NCI-H2107 (cell line): ENCODE measurements around the gene CEBPG.

Experiments used
- DNase-seq: peaks from one replicate; lab custom pipeline; 2025; lab: John Stamatoyannopoulos, UW

Gene CEBPG

DNA sequence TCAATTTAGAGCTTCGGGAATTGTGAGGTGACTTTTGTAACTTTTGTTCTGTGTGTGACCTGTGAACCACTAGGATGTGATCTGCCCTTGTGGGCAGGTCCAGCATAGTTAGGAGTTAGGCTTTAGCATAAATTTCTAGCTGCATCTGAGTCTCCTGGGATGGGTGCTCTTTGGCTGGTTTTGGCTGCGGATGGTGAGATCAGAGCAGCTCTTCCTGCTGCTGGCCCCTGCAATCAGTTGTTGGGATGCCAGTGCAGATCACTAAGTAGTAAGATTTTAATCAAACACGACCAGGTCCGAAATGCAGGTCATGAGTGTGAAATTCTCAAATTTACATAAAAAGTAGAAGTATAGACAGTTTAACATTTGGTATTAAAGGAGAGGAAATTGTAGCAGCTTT is 8.5 kb downstream of the CEBPG start:
- no peak for DNase-seq

DNA sequence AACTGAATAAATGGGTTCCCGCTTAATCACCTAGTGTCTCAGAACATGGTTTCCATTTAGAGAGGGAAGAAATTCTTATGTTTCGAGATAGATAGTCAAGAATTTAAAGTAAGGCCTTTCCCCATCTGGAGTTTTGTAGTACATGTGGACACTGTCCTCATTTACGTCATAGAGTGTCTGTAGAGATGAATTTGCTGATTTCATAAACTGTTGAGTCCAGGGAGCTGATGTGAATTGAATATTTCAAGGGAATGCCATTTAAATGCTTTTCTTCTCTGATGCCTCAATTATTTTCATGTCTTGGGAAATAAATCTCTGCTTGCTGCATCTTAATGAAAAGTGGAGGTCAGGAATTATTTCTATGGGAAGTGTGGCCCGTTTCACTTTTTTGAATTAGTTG is 9.5 kb downstream of the CEBPG start:
- no peak for DNase-seq

- no peak for DNase-seq
Observed at GRCh38 chr19:33383720-33384292, 10.3 kb downstream of the CEBPG start.

- no peak for DNase-seq
Observed at GRCh38 chr19:33384983-33385382, 11.5 kb downstream of the CEBPG start.

DNA sequence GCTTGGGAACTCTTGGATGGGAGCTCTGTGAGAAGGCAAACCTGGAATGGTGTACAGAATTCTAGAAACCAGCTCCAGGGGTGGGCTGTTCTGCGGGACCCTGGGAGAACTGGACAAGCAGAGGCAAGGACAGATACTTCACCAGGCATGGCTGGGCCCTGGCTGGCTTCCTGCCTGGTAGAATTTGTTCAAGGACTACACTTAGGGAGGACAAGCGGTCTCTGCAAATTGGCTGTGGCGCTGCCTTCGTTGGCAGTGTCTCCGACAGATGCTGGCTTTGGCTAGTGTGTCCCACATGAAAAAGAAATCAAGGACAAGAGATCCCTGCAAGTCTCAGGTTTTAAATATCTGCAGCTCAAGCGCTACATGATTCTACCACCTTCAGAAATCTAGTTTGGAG is 12.4 kb downstream of the CEBPG start:
- no peak for DNase-seq

DNA sequence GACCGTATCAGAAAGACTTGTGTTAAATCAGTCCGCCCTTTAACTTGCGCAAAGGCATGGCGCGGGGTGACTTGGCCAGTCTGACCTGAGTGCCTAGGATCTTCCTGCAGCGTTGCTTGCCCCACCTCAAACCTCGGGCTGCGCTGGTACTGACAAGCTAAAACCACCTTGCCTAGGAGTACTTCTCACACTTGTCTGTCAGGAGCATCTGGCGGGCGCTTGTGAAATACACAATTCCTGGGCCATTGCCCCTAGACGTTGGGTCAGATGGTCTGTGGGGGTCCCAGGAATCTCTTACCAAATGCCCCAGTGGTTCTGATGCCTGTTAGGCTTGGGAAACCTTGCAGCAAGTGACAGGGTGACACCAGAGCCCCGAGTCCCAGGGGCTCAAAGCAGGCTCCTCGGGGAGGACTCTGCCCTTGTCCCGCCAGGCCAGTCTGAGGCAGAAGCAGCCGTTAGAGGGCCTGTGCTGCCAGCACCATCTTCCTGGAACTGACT is 12.9 kb downstream of the CEBPG start:
- DNase-seq: no peak

- no peak for DNase-seq
Observed at GRCh38 chr19:33387351-33388230, 14.1 kb downstream of the CEBPG start.

- no peak for DNase-seq
Observed at GRCh38 chr19:33388231-33388724, 14.8 kb downstream of the CEBPG start.

- DNase-seq: no peak
Observed at GRCh38 chr19:33388725-33389420, 15.4 kb downstream of the CEBPG start.

DNA sequence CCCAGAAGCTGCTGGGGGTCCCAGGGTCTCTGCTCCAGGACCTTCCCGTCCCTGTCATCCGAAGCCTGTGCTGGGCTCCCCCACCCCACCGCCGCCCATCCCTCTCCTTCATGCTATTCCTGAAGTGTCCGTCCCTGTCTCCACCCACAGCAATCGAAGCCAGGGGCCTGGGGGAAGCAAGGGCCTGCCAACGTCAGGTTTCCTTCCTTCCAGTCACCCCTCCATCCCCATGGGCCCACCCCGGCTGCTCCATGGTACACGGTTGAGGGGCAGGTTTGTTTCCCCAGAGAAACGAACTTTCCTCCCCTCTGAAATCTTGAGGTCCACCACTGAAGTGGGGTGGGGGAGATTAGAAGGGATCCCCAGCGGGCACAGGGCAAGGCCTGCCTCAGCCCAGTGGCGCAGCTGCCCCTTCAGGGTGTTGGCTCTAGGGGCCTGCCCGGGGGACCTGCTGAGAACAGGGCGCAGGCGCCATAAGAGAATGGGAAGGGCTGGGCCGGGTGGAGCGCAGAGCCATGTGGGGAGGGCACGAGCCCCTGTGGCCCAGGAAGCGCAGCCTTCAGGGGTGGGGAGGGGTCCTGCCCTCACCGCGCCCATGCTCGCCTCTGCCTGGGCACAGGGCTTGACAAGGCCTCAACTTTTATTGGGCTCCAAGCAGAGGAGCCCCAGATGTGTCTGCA is 16.1 kb downstream of the CEBPG start:
- DNase-seq: no peak

- DNase-seq: no peak
Observed at GRCh38 chr19:33390101-33390907, 16.8 kb downstream of the CEBPG start.

- DNase-seq: no peak
Observed at GRCh38 chr19:33390908-33391630, 17.6 kb downstream of the CEBPG start.

GRCh38 chr19:33391631-33392249 is 18.2 kb downstream of the CEBPG start:
- no peak for DNase-seq

- DNase-seq: no peak
Observed at GRCh38 chr19:33392341-33393285, 19.1 kb downstream of the CEBPG start.

GRCh38 chr19:33393286-33394005 is 19.9 kb downstream of the CEBPG start:
- DNase-seq: no peak

- no peak for DNase-seq
Observed at GRCh38 chr19:33394006-33394722, 20.7 kb downstream of the CEBPG start.

GRCh38 chr19:33394723-33395560 is 21.4 kb downstream of the CEBPG start:
- no peak for DNase-seq
